SKM-1 (cell line): ENCODE measurements around the gene NLGN4X.
"Not testable (repeated sequence)": the region's sequence is repeated elsewhere in the genome, so short reads cannot be mapped to it uniquely, and the experiment has no call there.

Source experiments
- DNase-seq: peaks from one replicate; lab custom pipeline; 2025; ENCODE audit not compliant: unreplicated experiment; lab: John Stamatoyannopoulos, UW

The NLGN4X gene

GRCh38 chrX:6015423-6015822 is 213.2 kb downstream of the NLGN4X start:
- no peak for DNase-seq

- DNase-seq = no peak
These were observed 216.3 kb downstream of the NLGN4X start for GRCh38 chrX:6012357-6012756.

- no peak for DNase-seq
These were observed 222.8 kb downstream of the NLGN4X start for GRCh38 chrX:6005856-6006255.

- no peak for DNase-seq
These were observed 224.1 kb downstream of the NLGN4X start for GRCh38 chrX:6004529-6004928.

GRCh38 chrX:6002056-6002455 is 226.6 kb downstream of the NLGN4X start:
- DNase-seq = no peak

GRCh38 chrX:5998901-5999300 is 229.8 kb downstream of the NLGN4X start:
- no peak for DNase-seq

GRCh38 chrX:5998456-5998855 is 230.2 kb downstream of the NLGN4X start:
- no peak for DNase-seq

GRCh38 chrX:5991393-5991792 is 237.3 kb downstream of the NLGN4X start:
- DNase-seq = no peak

- no peak for DNase-seq
These were observed 249.3 kb downstream of the NLGN4X start for GRCh38 chrX:5979338-5979737.

- DNase-seq = no peak
These were observed 252.3 kb downstream of the NLGN4X start for GRCh38 chrX:5976332-5976731.

- DNase-seq = no peak
These were observed 257.4 kb downstream of the NLGN4X start for GRCh38 chrX:5971300-5971699.

GRCh38 chrX:5965406-5965805 is 263.3 kb downstream of the NLGN4X start:
- no peak for DNase-seq

GRCh38 chrX:5959286-5959685 is 269.4 kb downstream of the NLGN4X start:
- no peak for DNase-seq

GRCh38 chrX:5958523-5958922 is 270.1 kb downstream of the NLGN4X start:
- DNase-seq = no peak

- no peak for DNase-seq
These were observed 271.2 kb downstream of the NLGN4X start for GRCh38 chrX:5957506-5957905.

GRCh38 chrX:5936438-5936837 is 292.2 kb downstream of the NLGN4X start:
- no peak for DNase-seq

- DNase-seq = no peak
These were observed 300.4 kb downstream of the NLGN4X start for GRCh38 chrX:5928224-5928623.

GRCh38 chrX:5916945-5917344 is 311.7 kb downstream of the NLGN4X start:
- no peak for DNase-seq

- DNase-seq = no peak
These were observed 312.9 kb downstream of the NLGN4X start for GRCh38 chrX:5915783-5916182.

- DNase-seq = no peak
These were observed 321.5 kb downstream of the NLGN4X start for GRCh38 chrX:5907207-5907606.

- DNase-seq = not testable (repeated sequence)
These were observed 325.0 kb downstream of the NLGN4X start for GRCh38 chrX:5903586-5904190.

GRCh38 chrX:5898463-5898862 is 330.2 kb downstream of the NLGN4X start:
- DNase-seq = no peak

GRCh38 chrX:5891378-5891777 is 337.3 kb downstream of the NLGN4X start:
- no peak for DNase-seq
